AG08396 (cell line): ENCODE measurements around the gene GABARAPL1.
"Not testable (repeated sequence)": the region's sequence is repeated elsewhere in the genome, so short reads cannot be mapped to it uniquely, and the experiment has no call there.

Experiments used
- DNase-seq: peaks from one replicate; pipeline ENCODE4 v3.0.0; 2012; ENCODE audit warnings: low spot score, mixed read lengths

The GABARAPL1 gene

GRCh38 chr12:10212739-10213131 lies at the start of gene GABARAPL1:
Gene GABARAPL1, plus strand, starts transcription at chr12:10212877. Its CDS starts 253 bp downstream, at chr12:10213130.
- peak; percentile 89 for DNase-seq

- no peak for DNase-seq
Observed at GRCh38 chr12:10163084-10163483, 49.6 kb upstream of the GABARAPL1 start.

DNA sequence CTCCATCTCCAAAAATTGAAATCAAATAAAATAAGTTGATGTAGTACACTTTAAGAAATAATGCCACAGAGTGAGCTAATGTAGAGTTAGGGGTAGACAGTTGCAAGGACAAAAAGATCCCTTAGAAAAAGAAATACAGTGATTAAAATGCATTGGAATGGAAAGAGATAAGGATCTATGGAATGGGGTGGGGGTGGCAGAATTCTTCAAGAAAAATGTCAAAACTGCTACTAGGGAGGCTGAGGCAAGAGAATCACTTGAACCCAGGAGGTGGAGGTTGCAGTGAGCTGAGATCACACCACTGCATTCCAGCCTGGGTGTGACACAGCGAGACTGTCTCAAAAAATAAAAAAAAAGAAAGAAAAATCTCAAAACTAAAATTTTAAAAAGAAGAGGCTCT lies 47.3 kb upstream of the GABARAPL1 start:
- DNase-seq, result no peak

GRCh38 chr12:10167599-10167998 lies 45.1 kb upstream of the GABARAPL1 start:
- no peak for DNase-seq

GRCh38 chr12:10169104-10169503 lies 43.6 kb upstream of the GABARAPL1 start:
- no peak for DNase-seq

DNA sequence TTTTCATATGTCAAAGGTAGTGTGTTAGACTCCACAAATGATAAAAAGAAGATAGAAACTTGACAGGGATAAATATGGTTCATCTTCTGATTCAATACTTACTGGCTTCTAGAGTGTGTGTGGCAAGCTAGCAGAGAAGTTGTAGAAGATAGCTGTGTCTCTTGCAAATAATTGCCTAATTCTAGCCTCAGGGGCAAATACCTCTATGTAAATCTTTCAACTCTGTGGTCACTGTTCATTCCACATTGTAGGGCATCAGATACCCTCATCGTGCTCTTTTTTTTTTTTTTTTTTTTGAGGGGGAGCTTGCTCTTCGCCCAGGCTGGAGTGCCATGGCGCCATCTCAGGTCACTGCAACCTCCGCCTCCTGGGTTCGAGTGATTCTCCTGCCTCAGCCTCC lies 42.5 kb upstream of the GABARAPL1 start:
- no peak for DNase-seq

GRCh38 chr12:10171973-10172728 lies 40.5 kb upstream of the GABARAPL1 start, which contains the start of gene OLR1:
Gene OLR1, minus strand, starts transcription at chr12:10172132. Its CDS starts 55 bp downstream, at chr12:10172077.
- no peak for DNase-seq

- DNase-seq, result no peak
Observed at GRCh38 chr12:10174986-10175614, 37.6 kb upstream of the GABARAPL1 start.

GRCh38 chr12:10175846-10176636 lies 36.6 kb upstream of the GABARAPL1 start:
- no peak for DNase-seq

DNA sequence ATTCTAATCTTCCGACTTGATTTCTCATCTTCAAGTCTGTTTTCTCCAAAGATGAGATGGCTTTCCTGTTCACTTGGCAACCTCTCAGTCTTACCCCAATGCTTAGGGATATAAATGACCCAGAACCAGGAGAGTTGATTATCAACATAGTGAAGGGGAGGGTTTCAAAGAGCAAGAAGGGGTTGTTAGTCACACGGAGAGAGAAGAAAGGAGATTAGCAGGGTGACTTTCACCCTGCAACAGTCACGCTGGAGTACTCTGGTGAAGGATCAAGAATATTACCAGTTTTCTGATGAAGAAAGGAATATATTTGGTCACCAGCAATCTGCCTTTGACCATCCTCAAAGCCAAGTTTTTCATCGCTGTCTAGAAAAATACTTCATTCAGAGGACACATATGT lies 33.9 kb upstream of the GABARAPL1 start, which contains the start of gene TMEM52B:
Gene TMEM52B (plus strand): TSS at position 212 of the 400 bp plus-strand sequence. CDS start 543 bp downstream, outside the sequence.
- no peak for DNase-seq

GRCh38 chr12:10179776-10180181 lies 32.9 kb upstream of the GABARAPL1 start:
- DNase-seq, result no peak

DNA sequence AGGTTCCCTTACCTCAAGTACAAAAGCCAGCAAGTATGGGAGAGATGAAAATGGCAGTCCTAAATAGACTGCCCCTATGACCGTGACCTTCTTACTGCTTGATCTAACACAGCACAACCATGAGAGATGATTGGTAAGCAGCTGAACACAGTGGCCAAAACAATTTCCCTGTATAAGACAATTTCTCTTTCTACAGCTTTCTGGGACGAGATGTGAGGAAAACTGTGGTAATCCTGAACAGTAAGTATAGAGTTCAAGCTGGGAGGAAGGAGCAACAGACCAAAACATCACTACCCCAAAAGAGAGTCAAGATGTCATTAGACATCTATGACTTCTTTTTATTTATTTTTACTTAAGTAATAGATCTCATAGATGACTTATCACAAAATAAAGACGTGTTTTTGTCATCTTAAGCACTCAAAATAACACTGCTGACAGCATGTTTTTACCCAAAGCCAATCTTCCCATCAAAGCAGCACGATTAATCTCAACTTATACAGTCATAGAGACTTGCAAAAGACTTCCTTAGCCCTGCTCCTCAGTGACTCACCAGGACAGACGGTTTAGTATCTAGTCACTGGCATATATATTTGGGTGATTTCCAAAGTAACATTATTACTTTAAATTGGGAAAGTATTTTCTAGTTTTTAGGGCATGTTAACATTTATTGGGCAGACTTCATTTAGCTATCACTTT lies 30.2 kb upstream of the GABARAPL1 start:
- peak; percentile 37 for DNase-seq

DNA sequence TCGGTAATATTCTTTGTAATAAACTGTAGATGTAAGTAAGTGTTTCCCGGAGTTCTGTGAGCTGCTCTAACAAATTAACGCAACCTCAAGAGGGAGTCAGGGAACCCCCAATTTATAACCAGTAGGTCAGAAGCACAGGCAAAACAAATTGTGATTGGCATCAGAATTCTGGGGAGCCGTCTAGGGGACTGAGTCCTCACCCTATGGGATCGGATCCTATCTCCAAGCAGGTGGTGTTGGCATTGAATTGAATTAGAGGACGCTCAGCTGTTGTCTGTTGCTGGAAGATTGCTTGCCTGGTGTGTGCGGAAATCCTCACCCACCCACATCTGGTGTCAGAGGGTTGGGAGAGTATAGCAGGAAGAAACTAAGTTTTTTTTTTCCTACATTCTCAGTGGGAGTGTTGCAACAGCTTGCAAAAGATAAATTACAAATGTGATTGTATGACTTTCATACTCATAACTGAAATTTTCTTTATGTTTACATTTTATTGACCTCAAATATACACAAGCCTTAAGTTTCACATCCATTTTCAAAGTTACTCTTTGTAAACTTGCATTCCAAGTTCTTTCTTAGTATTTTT lies 28.3 kb upstream of the GABARAPL1 start:
- DNase-seq, result peak; percentile 39

DNA sequence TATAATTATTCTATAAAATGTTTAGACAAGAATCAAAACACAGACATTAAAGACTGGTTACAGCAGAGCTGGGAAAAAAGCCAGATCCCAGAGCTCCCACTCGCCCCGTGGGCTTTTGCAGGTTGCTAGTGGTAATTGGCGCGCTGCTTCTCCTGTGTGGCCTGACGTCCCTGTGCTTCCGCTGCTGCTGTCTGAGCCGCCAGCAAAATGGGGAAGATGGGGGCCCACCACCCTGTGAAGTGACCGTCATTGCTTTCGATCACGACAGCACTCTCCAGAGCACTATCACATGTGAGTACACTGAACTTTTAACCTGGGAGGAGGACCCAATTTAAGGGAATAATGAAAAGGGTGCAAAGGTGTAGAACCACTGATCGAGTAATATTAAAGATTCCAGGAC lies 26.4 kb upstream of the GABARAPL1 start:
- DNase-seq, result no peak

DNA sequence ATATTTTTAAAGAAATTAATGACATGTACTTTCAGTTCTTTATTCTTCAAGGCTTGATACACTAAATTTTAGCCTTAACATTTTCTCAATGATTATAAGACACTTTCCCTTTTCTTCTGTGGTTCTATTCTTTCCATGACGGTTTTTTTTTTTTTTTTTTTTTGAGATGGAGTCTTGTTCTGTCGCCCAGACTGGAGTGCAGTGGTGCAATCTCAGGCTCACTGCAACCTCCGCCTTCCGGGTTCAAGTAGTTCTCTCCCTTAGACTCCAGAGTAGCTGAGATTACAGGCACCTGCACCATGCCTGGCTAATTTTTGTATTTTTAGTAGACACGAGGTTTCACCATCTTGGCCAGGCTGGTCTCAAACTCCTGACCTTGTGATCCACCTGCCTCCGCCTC lies 25.7 kb upstream of the GABARAPL1 start:
- DNase-seq, result not testable (repeated sequence)

- DNase-seq, result no peak
Observed at GRCh38 chr12:10189653-10190052, 23.0 kb upstream of the GABARAPL1 start.

DNA sequence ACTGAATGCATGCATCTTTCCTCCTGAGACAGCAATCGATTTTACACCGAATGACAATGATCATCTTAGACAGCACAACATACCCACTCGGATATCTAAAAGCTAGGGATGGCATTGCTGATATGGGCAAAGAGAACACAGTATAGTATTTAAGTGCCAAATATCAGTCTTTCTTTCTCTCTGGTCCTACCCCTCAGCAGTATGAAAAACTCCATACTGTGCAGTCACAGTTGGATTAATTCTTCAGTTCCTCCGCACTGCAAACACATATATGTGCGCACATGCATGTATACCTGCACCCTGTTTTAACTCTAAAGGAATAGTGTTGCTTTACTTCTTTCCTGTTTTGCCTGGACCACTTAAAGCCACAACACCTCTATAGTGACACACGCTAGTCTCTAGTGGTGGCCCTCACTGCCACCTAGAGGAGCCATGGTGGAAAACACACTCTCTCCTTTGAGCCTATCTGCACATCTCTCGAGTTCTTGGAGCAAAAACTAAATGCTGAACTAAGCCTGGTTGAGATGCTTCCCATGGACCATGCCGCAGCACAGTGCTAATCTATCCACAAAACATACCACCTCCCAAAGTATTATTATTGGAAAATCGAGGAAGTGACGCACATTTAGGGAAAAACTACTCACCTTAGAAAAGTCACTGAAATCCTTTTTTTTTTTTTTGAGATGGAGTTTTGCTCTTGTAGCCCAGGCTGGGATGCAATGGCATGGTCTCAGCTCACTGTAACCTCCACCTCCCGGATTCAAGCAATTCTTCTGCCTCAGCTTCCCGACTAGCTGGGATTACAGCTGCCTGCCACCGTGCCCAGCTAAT lies 21.9 kb upstream of the GABARAPL1 start:
- peak; percentile 67 for DNase-seq

GRCh38 chr12:10191865-10192264 lies 20.8 kb upstream of the GABARAPL1 start:
- peak; percentile 39 for DNase-seq

DNA sequence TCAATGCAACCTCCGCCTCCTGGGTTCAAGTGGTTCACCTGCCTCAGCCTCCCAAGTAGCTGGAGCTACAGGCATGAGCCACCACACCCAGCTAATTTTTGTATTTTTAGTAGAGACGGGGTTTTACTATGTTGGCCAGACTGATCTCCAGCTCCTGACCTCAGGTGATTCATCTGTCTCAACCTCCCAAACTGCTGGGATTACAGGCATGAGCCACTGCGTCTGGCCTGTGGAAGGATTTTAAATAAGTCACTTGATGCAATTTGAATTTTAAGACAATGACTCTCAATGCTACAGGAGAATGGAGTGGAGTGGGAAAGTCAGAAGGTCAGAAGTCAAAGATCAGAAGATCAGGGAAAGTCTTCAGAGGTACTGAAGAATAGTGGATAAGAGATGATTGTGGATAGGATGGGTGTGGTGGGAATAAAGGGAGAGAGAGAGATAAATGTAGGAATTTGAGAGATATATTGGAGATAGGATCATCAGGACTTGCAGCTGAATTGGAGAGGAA lies 18.5 kb upstream of the GABARAPL1 start:
- DNase-seq, result no peak

GRCh38 chr12:10196210-10196609 lies 16.5 kb upstream of the GABARAPL1 start:
- no peak for DNase-seq
